Smooth muscle cell (in vitro differentiated cells): ENCODE results near the gene TMEM187. TPM values are rescaled to one million over a fixed set of nuclear protein-coding genes. Genes with fewer than 3 reads are reported as not detected.

ENCODE experiments used
- DNase-seq: peaks from one replicate; lab custom pipeline; 2025; ENCODE audit not compliant: unreplicated experiment; lab: John Stamatoyannopoulos, UW
- H2AFZ ChIP-seq: fragments of 200-600 bp; sonication (generic); 2 replicates; pipeline ENCODE4 v1.6.0; 2016; ENCODE audit warnings: antibody characterized with exemption, low read depth, mild to moderate bottlenecking
- H3F3A ChIP-seq: fragments of 200-600 bp; sonication (generic); 2 replicates; pipeline ENCODE4 v1.6.0; 2017; ENCODE audit warnings: antibody characterized with exemption, low read depth
- H3K27ac ChIP-seq: fragments of 200-600 bp; sonication (generic); 2 replicates; pipeline ENCODE4 v1.5.1; 2016; ENCODE audit warnings: low read depth, mild to moderate bottlenecking
- H3K27me3 ChIP-seq: fragments of 200-600 bp; sonication (generic); 2 replicates; pipeline ENCODE4 v1.6.1; 2016; ENCODE audit warnings: low read depth, mild to moderate bottlenecking
- H3K36me3 ChIP-seq: fragments of 200-600 bp; sonication (generic); 2 replicates; pipeline ENCODE4 v1.5.1; 2016; ENCODE audit warnings: low read depth
- H3K4me1 ChIP-seq: fragments of 200-600 bp; sonication (generic); 2 replicates; pipeline ENCODE4 v1.5.1; 2016; ENCODE audit warnings: low read depth
- H3K4me2 ChIP-seq: fragments of 200-600 bp; sonication (generic); 2 replicates; pipeline ENCODE4 v1.6.0; 2016; ENCODE audit warnings: mild to moderate bottlenecking
- H3K4me3 ChIP-seq: fragments of 200-600 bp; sonication (generic); 2 replicates; pipeline ENCODE4 v1.5.1; 2016; ENCODE audit warnings: mild to moderate bottlenecking
- H3K79me2 ChIP-seq: fragments of 200-600 bp; sonication (generic); 2 replicates; pipeline ENCODE4 v1.6.0; 2016; ENCODE audit warnings: low read depth, mild to moderate bottlenecking
- H3K9ac ChIP-seq: fragments of 200-600 bp; sonication (generic); 2 replicates; pipeline ENCODE4 v1.6.0; 2016; ENCODE audit warnings: low read depth
- H3K9me3 ChIP-seq: fragments of 200-600 bp; sonication (generic); replicated peaks from 2 replicates; pipeline ENCODE4 v1.5.1; 2016; ENCODE audit warnings: low read depth
- H4K20me1 ChIP-seq: fragments of 200-600 bp; sonication (generic); 2 replicates; pipeline ENCODE4 v1.6.0; 2016; ENCODE audit warnings: low read depth
- CTCF ChIP-seq: fragments of 200-600 bp; sonication (generic); IDR thresholded peaks from 2 replicates; pipeline ENCODE4 v1.5.1; 2017; ENCODE audit warnings: borderline replicate concordance, mild to moderate bottlenecking, antibody characterized with exemption; ENCODE audit not compliant: insufficient read depth, poor library complexity, severe bottlenecking
- WGBS: methylation state at CpG from one replicate; pipeline ENCODE4 v1.1.7; 2016; ENCODE audit warnings: low lambda C conversion rate; 5-methylcytosine and 5-hydroxymethylcytosine counted together
- polyA plus RNA-seq: library from polyadenylated mRNA; unstranded; fragments of >200 nt; fragmentation: Nextera tagmentation; extraction: Ambion mirVana; gene quantifications from 2 replicates; pipeline ENCODE4 v1.2.1, GENCODE V29; 2016
- total RNA-seq: library from RNA; depleted of rRNA; stranded (reverse); fragments of >200 nt; gene quantifications from 2 replicates; pipeline ENCODE4 v1.2.3, GENCODE V29; 2014

Gene TMEM187
- total and polyA plus RNA-seq, 2 experiments from 2014 or later, result 6.2 to 9.8 TPM

- no peak overlapping the region for H3K27ac ChIP-seq
- H3K36me3 ChIP-seq, result no peaks in the 10 kb centered on the region
- no peaks in the 10 kb centered on the region for H3K27me3 ChIP-seq
- no peaks in the 10 kb centered on the region for H3K9me3 ChIP-seq
- no peak overlapping the region for H3K4me2 ChIP-seq
- H3F3A ChIP-seq, result no peaks in the 10 kb centered on the region
- H3K4me1 ChIP-seq, result peaks cover 3% of the 10 kb centered on the region
- H2AFZ ChIP-seq, result no peak overlapping the region
- H4K20me1 ChIP-seq, result no peaks in the 10 kb centered on the region
- no peaks in the 10 kb centered on the region for H3K79me2 ChIP-seq
- H3K9ac ChIP-seq, result no peak overlapping the region
- H3K4me3 ChIP-seq, result no peak overlapping the region
- no peak for TF ChIP-seq CTCF
- DNase-seq, result no peak
- 76% methylated on average over 8 of the region's 8 CpGs for WGBS
These were observed 52.7 kb downstream of the TMEM187 start for GRCh38 chrX:154025230-154025629.

GRCh38 chrX:154026136-154027021 lies 53.8 kb downstream of the TMEM187 start:
- Histone ChIP-seq H3K27me3 (no peaks in the 10 kb centered on the region), H3K9me3 (no peaks in the 10 kb centered on the region), H3K36me3 (no peaks in the 10 kb centered on the region), H3K79me2 (no peaks in the 10 kb centered on the region), H3K9ac (no peak overlapping the region), H3K4me2 (no peak overlapping the region), H3K4me3 (no peak overlapping the region), H2AFZ (no peak overlapping the region), H3K4me1 (no peaks in the 10 kb centered on the region), H3K27ac (no peak overlapping the region), H3F3A (no peaks in the 10 kb centered on the region), H4K20me1 (no peaks in the 10 kb centered on the region)
- 89% methylated on average over 21 of the region's 21 CpGs for WGBS
- no peak for TF ChIP-seq CTCF
- no peak for DNase-seq

- Histone ChIP-seq H3K36me3 (no peaks in the 10 kb centered on the region), H3K9me3 (no peaks in the 10 kb centered on the region), H3K27me3 (no peaks in the 10 kb centered on the region), H3K79me2 (no peaks in the 10 kb centered on the region), H3K4me1 (no peaks in the 10 kb centered on the region), H3K4me3 (no peak overlapping the region), H3F3A (no peaks in the 10 kb centered on the region), H3K27ac (no peak overlapping the region), H2AFZ (no peak overlapping the region), H3K9ac (no peak overlapping the region), H4K20me1 (no peaks in the 10 kb centered on the region), H3K4me2 (no peak overlapping the region)
- 91% methylated on average over 6 of the region's 6 CpGs for WGBS
- no peak for DNase-seq
- TF ChIP-seq CTCF, result no peak
These were observed 54.5 kb downstream of the TMEM187 start for GRCh38 chrX:154027022-154027402.

GRCh38 chrX:154027986-154028385 lies 55.4 kb downstream of the TMEM187 start:
- no peaks in the 10 kb centered on the region for H3K36me3 ChIP-seq
- peaks cover 2% of the 10 kb centered on the region for H4K20me1 ChIP-seq
- TF ChIP-seq CTCF, result no peak
- no peaks in the 10 kb centered on the region for H3K79me2 ChIP-seq
- 78% methylated on average over 1 of the region's 1 CpG for WGBS
- H3K9ac ChIP-seq, result no peak overlapping the region
- H3F3A ChIP-seq, result no peaks in the 10 kb centered on the region
- no peaks in the 10 kb centered on the region for H3K27me3 ChIP-seq
- no peak overlapping the region for H3K27ac ChIP-seq
- no peak overlapping the region for H3K4me2 ChIP-seq
- no peak overlapping the region for H2AFZ ChIP-seq
- H3K4me3 ChIP-seq, result no peak overlapping the region
- no peaks in the 10 kb centered on the region for H3K9me3 ChIP-seq
- DNase-seq, result no peak
- H3K4me1 ChIP-seq, result no peaks in the 10 kb centered on the region
